Measurements from ENCODE around the gene NTM.

DNA sequence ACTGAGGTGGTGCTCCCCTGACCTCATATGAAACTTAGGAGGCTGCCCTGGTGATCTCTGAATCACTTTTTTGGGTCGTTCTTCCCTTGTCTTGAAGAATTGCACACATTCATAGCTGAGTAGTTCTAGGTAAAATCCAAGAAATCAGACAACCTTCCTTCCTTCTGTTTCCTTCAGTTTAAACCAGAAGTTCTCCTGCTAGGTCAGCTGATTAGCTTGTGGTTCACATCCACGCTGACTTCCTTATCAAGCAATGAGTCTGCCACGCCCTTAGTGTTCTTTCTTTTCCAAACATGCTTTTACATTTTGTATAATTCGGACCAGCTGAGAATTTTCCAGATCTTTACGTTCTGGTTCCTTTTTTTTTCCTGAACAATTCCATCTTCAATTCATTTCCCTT is 892.8 kb downstream of the NTM start:
- TF ChIP-seq, protein P1, sequence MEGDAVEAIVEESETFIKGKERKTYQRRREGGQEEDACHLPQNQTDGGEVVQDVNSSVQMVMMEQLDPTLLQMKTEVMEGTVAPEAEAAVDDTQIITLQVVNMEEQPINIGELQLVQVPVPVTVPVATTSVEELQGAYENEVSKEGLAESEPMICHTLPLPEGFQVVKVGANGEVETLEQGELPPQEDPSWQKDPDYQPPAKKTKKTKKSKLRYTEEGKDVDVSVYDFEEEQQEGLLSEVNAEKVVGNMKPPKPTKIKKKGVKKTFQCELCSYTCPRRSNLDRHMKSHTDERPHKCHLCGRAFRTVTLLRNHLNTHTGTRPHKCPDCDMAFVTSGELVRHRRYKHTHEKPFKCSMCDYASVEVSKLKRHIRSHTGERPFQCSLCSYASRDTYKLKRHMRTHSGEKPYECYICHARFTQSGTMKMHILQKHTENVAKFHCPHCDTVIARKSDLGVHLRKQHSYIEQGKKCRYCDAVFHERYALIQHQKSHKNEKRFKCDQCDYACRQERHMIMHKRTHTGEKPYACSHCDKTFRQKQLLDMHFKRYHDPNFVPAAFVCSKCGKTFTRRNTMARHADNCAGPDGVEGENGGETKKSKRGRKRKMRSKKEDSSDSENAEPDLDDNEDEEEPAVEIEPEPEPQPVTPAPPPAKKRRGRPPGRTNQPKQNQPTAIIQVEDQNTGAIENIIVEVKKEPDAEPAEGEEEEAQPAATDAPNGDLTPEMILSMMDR (IDR thresholded peaks at IDR 0.05; ENCODE audit: low read depth, low read length, poor library complexity, severe bottlenecking) = no peak
- TF ChIP-seq EZH2phosphoT487 (IDR thresholded peaks at IDR 0.05; ENCODE audit: borderline replicate concordance, low read length) = no peak
